B cell (primary cell): ENCODE results near the gene IL1RAPL1. TPM values are rescaled to one million over a fixed set of nuclear protein-coding genes. Genes with fewer than 3 reads are reported as not detected.

Source experiments
- ATAC-seq: fragments of 200-7000 bp; cut with Tn5 transposase; one replicate; pipeline ENCODE4 v1.10.0; 2021; ENCODE audit warnings: low read depth, mild to moderate bottlenecking, moderate number of reproducible peaks, moderate library complexity
- CTCF ChIA-PET: fragments of 350-600 bp; sonication (Branson Sonifier 250); formaldehyde crosslinking; loops from one replicate; lab custom pipeline; 2021; ENCODE audit warnings: antibody characterized with exemption, inconsistent platforms; lab: Charles Lee
- POLR2A ChIA-PET: fragments of 350-600 bp; sonication (Branson Sonifier 250); formaldehyde crosslinking; loops from one replicate; lab custom pipeline; 2021; ENCODE audit warnings: antibody characterized with exemption; lab: Charles Lee
- DNase-seq: peaks from one replicate; pipeline ENCODE4 v3.0.0; 2013
- H2AFZ ChIP-seq: 2 replicates; pipeline ENCODE4 v1.6.1; 2012; ENCODE audit warnings: mild to moderate bottlenecking, low read depth, low read length; ENCODE audit not compliant: insufficient read depth, poor library complexity, severe bottlenecking
- H3K27ac ChIP-seq, 2 donors: 1 replicate in 1 of 2; 2 replicates in 1 of 2; pipeline ENCODE4 v1.5.1; 2012 to 2013; ENCODE audit warnings: low read length in 2 of 2, mild to moderate bottlenecking in 2 of 2, moderate library complexity in 1 of 2
- H3K27me3 ChIP-seq, 4 experiments: fragments of 200-600 bp in 1 of 4; sonication (generic) in 1 of 4; replicated peaks in 1 of 4; 1 replicate in 2 of 4; 2 replicates in 2 of 4; pipeline versions ENCODE4 v1.6.1 to v1.7.0; 2013 to 2016; ENCODE audit warnings: low read length in 3 of 4, mild to moderate bottlenecking in 2 of 4, mixed read lengths in 1 of 4, moderate library complexity in 1 of 4; ENCODE audit not compliant: insufficient read depth in 4 of 4, control insufficient read depth in 3 of 4; ENCODE audit errors: control extremely low read depth in 1 of 4
- H3K36me3 ChIP-seq, 2 experiments: replicated peaks in 1 of 2; 1 replicate in 1 of 2; 2 replicates in 1 of 2; pipeline versions ENCODE4 v1.6.1 to v1.7.1; 2013; ENCODE audit warnings: low read length in 1 of 2; ENCODE audit not compliant: insufficient read depth in 2 of 2, control insufficient read depth in 1 of 2; ENCODE audit errors: control extremely low read depth in 1 of 2, extremely low read depth in 1 of 2
- H3K4me1 ChIP-seq, 2 donors: fragments of 200-600 bp in 1 of 2; sonication (generic) in 1 of 2; 1 replicate in 1 of 2; 2 replicates in 1 of 2; pipeline versions ENCODE4 v1.5.1 to v1.6.1; 2013 to 2017; ENCODE audit warnings: low read length in 2 of 2; ENCODE audit not compliant: control insufficient read depth in 2 of 2, insufficient read depth in 2 of 2
- H3K4me2 ChIP-seq: replicated peaks from 2 replicates; pipeline ENCODE3; 2012; ENCODE audit warnings: mild to moderate bottlenecking, low read depth, low read length; ENCODE audit not compliant: poor library complexity, severe bottlenecking
- H3K4me3 ChIP-seq, 5 experiments: fragments of 200-600 bp in 1 of 5; sonication (generic) in 1 of 5; 1 replicate in 3 of 5; 2 replicates in 2 of 5; pipeline versions ENCODE4 v1.5.1 to v1.7.0; 2011 to 2016; ENCODE audit warnings: low read length in 4 of 5, mild to moderate bottlenecking in 4 of 5, low read depth in 2 of 5, control low read depth in 1 of 5, moderate library complexity in 1 of 5; ENCODE audit not compliant: insufficient read depth in 1 of 5; ENCODE audit errors: control extremely low read depth in 1 of 5, extremely low read depth in 1 of 5
- H3K79me2 ChIP-seq: fragments of 200-600 bp; sonication (generic); one replicate; pipeline ENCODE4 v1.6.0; 2016; ENCODE audit warnings: low read length; ENCODE audit not compliant: control insufficient read depth, insufficient read depth
- H3K9ac ChIP-seq: fragments of 200-600 bp; sonication (generic); 2 replicates; pipeline ENCODE4 v1.6.1; 2017; ENCODE audit warnings: mild to moderate bottlenecking, low read length, moderate library complexity
- H3K9me3 ChIP-seq, 3 donors: one replicate each; pipeline versions ENCODE4 v1.6.1 to v1.7.1; 2013; ENCODE audit warnings: low read length in 2 of 3; ENCODE audit not compliant: control insufficient read depth in 2 of 3, insufficient read depth in 1 of 3; ENCODE audit errors: control extremely low read depth in 1 of 3
- H4K20me1 ChIP-seq: 2 replicates; pipeline ENCODE4 v1.6.0; 2012; ENCODE audit warnings: mild to moderate bottlenecking, low read length; ENCODE audit not compliant: insufficient read depth, control insufficient read depth, poor library complexity, severe bottlenecking
- H3K27ac Mint-ChIP-seq: one replicate; pipeline ENCODE4 v1.8.0; 2021; ENCODE audit warnings: mixed read lengths
- H3K27me3 Mint-ChIP-seq: one replicate; pipeline ENCODE4 v1.8.0; 2021; ENCODE audit warnings: mixed read lengths
- H3K4me1 Mint-ChIP-seq: one replicate; pipeline ENCODE4 v1.8.0; 2021; ENCODE audit warnings: mixed read lengths
- H3K4me3 Mint-ChIP-seq: one replicate; pipeline ENCODE4 v1.8.0; 2021; ENCODE audit warnings: mixed read lengths
- H3K9me3 Mint-ChIP-seq: one replicate; pipeline ENCODE4 v1.8.0; 2022; ENCODE audit warnings: mixed read lengths; ENCODE audit not compliant: insufficient read depth
- EZH2 ChIP-seq: IDR thresholded peaks from 2 replicates; pipeline ENCODE4 v1.6.1; 2012; ENCODE audit warnings: borderline replicate concordance, low read depth, mild to moderate bottlenecking, moderate library complexity, low read length; ENCODE audit not compliant: insufficient read depth, poor library complexity, severe bottlenecking
- WGBS: methylation state at CpG from one replicate; pipeline ENCODE4 v1.1.5; 2013; ENCODE audit warnings: missing lambda C conversion rate; ENCODE audit not compliant: insufficient coverage; 5-methylcytosine and 5-hydroxymethylcytosine counted together
- intact Hi-C: fragments of 100-400 bp; cut with micrococcal nuclease; formaldehyde crosslinking; loops from one replicate; pipeline ENCODE4 v1.10.0; 2022
- polyA plus RNA-seq: library from polyadenylated mRNA; depleted of rRNA; stranded (reverse); fragments of >200 nt; gene quantifications from 2 replicates; pipeline ENCODE4 v1.2.3, GENCODE V29; 2012
- total RNA-seq, 2 donors: library from RNA; stranded (reverse); fragments of 120-200 nt in 1 of 2; gene quantifications; 1 replicate in 1 of 2; 2 replicates in 1 of 2; pipeline versions ENCODE4 v1.2.3 to v1.2.4, GENCODE V29; 2013 to 2022
- TF ChIP-seq, protein P1 (sequence below): fragments of 200-600 bp; IDR thresholded peaks from one replicate; pipeline ENCODE4 v1.8.0; 2022; ENCODE audit warnings: antibody characterized with exemption, mild to moderate bottlenecking

IL1RAPL1 gene
- total and polyA plus RNA-seq, 2 donors (not counting 1 experiment from before 2014, with no cell fraction given), result not detected

DNA sequence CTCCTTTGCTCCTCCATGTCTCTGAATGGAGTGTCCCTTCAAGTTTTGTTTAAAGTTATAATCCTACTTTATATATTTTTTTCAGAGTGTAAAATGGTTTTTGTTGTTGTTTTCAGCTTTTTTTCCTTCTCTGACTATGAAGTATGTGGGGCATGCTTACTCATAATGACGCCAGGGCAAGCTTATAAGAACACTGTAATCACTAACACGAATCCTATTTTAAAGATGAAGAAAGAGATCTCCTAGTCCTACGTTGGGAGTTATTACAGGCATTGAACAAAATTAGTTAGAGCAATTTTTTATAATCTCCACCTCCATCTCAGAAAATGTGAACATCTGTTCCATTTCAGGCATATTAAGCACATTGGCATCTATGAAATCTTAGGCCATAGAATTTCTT, 1360.0 kb downstream of the IL1RAPL1 start:
- Histone ChIP-seq H3K36me3 (no peaks in the 10 kb centered on the region), H3K79me2 (no peaks in the 10 kb centered on the region), H3K27ac (no peak overlapping the region), H2AFZ (no peak overlapping the region), H4K20me1 (no peaks in the 10 kb centered on the region), H3K4me1 (no peaks in the 10 kb centered on the region), H3K4me2 (no peak overlapping the region), H3K27me3 (no peaks in the 10 kb centered on the region), H3K9ac (no peak overlapping the region), H3K9me3 (no peaks in the 10 kb centered on the region), H3K4me3 (no peak overlapping the region)
- no CpG with 5 or more reads among the region's 3 CpGs for WGBS
- Mint-ChIP-seq H3K9me3 (no peaks in the 10 kb centered on the region), H3K4me3 (no peak overlapping the region), H3K4me1 (no peaks in the 10 kb centered on the region), H3K27me3 (no peaks in the 10 kb centered on the region), H3K27ac (no peak overlapping the region)
- CTCF ChIA-PET, result no interaction called here
- TF ChIP-seq, protein P1, sequence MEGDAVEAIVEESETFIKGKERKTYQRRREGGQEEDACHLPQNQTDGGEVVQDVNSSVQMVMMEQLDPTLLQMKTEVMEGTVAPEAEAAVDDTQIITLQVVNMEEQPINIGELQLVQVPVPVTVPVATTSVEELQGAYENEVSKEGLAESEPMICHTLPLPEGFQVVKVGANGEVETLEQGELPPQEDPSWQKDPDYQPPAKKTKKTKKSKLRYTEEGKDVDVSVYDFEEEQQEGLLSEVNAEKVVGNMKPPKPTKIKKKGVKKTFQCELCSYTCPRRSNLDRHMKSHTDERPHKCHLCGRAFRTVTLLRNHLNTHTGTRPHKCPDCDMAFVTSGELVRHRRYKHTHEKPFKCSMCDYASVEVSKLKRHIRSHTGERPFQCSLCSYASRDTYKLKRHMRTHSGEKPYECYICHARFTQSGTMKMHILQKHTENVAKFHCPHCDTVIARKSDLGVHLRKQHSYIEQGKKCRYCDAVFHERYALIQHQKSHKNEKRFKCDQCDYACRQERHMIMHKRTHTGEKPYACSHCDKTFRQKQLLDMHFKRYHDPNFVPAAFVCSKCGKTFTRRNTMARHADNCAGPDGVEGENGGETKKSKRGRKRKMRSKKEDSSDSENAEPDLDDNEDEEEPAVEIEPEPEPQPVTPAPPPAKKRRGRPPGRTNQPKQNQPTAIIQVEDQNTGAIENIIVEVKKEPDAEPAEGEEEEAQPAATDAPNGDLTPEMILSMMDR, result no peak
- no peak for TF ChIP-seq EZH2
- DNase-seq, result no peak
- ATAC-seq, result no peak
- intact Hi-C loops, result no loop called here
- POLR2A ChIA-PET, result no interaction called here

DNA sequence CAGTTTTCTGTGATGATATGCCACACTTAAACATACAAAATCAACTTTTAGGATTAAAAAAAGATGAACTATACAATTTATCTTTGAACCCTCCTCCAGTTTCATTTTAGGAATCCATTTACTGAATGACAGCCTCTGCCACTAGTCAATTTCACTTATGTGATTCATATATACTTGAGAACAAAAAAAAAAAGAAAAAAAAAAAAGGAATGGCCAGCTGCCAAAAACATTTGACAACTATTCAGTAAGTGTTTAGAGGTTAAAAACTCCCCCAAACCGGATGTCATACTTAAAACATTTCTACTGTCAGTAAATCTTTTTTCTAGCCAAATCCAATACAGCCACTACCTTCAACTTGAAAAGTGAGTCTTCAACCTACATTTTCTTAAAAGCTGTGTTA, 1361.4 kb downstream of the IL1RAPL1 start:
- H3K9me3 Mint-ChIP-seq, result no peaks in the 10 kb centered on the region
- intact Hi-C loops, result no loop called here
- TF ChIP-seq EZH2, result no peak
- TF ChIP-seq, protein P1, result no peak
- DNase-seq, result no peak
- Histone ChIP-seq H2AFZ (no peak overlapping the region), H3K9me3 (no peaks in the 10 kb centered on the region), H3K4me2 (no peak overlapping the region), H3K79me2 (no peaks in the 10 kb centered on the region), H3K27me3 (no peaks in the 10 kb centered on the region), H3K27ac (no peak overlapping the region), H3K4me3 (no peak overlapping the region), H3K36me3 (no peaks in the 10 kb centered on the region), H3K9ac (no peak overlapping the region), H4K20me1 (no peaks in the 10 kb centered on the region), H3K4me1 (no peaks in the 10 kb centered on the region)
- no peak overlapping the region for H3K27ac Mint-ChIP-seq
- no peak for ATAC-seq
- POLR2A ChIA-PET, result no interaction called here
- H3K27me3 Mint-ChIP-seq, result no peaks in the 10 kb centered on the region
- CTCF ChIA-PET, result no interaction called here
- WGBS, result no CpG with 5 or more reads among the region's 1 CpG
- no peak overlapping the region for H3K4me3 Mint-ChIP-seq
- H3K4me1 Mint-ChIP-seq, result no peaks in the 10 kb centered on the region
